ENCODE results near the gene MCRS1. TPM values are rescaled to one million over a fixed set of nuclear protein-coding genes. Genes with fewer than 3 reads are reported as not detected.

MCRS1 gene
- total RNA-seq, 1 donor from 2014 or later: 50.0 TPM

DNA sequence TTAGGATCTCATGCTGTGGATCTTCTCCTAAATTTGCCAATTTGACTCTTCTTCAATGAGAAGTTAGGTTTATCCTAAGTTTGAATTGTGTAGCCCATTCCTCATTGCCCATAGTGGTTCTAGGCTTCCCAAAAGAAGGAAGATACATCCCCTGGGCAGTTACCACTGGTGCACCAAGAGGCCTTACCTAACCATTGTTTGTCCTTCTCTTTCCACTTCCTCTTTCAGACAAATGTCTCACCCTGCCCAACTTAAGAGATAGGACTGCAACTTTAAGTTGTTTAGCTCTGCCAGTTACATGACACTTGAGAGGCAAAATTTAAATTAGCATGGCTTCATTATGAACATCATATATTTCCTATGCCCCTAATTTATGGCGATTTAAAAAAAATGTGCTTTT is 38.5 kb downstream of the MCRS1 start:
- ATAC-seq (peak in 1 of 2 donors; percentile 27), DNase-seq (no peak)
- intact Hi-C loops (cut with DNase I): no loop called here
- H3K27ac ChIP-seq: no peak overlapping the region
- TF ChIP-seq, protein P1, sequence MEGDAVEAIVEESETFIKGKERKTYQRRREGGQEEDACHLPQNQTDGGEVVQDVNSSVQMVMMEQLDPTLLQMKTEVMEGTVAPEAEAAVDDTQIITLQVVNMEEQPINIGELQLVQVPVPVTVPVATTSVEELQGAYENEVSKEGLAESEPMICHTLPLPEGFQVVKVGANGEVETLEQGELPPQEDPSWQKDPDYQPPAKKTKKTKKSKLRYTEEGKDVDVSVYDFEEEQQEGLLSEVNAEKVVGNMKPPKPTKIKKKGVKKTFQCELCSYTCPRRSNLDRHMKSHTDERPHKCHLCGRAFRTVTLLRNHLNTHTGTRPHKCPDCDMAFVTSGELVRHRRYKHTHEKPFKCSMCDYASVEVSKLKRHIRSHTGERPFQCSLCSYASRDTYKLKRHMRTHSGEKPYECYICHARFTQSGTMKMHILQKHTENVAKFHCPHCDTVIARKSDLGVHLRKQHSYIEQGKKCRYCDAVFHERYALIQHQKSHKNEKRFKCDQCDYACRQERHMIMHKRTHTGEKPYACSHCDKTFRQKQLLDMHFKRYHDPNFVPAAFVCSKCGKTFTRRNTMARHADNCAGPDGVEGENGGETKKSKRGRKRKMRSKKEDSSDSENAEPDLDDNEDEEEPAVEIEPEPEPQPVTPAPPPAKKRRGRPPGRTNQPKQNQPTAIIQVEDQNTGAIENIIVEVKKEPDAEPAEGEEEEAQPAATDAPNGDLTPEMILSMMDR (IDR thresholded peaks at IDR 0.05): no peak
- H3K9me3 ChIP-seq: no peaks in the 10 kb centered on the region
- no peaks in the 10 kb centered on the region for H3K4me1 ChIP-seq
- H3K27me3 ChIP-seq (ENCODE audit: low read depth): no peaks in the 10 kb centered on the region
- peaks cover 31% of the 10 kb centered on the region for H3K36me3 ChIP-seq
- no peak overlapping the region for H3K4me3 ChIP-seq

DNA sequence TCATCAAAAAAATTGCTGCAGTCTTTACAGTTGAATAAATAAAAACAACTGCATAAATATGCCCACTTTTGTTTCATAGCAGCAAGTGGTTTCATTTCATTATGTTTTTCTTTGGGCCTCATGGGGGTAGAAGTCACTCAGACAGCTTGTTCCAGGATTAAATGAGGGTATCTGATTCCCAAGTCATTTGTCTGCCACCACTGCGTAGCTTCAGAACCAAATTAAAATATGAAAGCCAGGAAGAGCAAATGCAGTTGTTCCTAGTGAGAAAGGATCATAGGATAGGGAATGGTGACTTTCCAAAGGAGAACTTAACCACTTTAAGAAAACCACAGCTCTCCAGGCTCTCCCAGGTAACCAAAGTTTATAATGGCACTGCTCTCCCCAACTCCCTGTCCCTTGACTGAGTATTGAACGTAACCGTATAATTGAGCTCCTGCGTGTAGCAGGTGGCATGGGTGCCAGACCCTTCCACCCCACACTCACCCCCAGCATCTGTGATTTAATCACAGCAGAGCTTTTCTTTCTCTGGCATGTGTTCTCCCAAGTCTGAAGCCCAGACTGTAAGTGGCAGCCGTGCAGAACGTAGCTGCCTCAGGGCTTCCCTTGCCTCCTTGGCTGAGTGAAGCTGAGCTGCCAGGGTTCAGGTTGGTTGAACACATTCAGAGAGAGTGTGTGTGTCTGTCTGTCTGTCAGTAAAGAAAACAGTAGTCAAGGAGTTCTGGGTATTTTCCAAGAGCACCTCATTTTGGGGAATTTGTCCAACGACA is 40.4 kb downstream of the MCRS1 start:
- H3K9me3 ChIP-seq: no peaks in the 10 kb centered on the region
- no peak overlapping the region for H3K27ac ChIP-seq
- H3K27me3 ChIP-seq (ENCODE audit: low read depth): no peaks in the 10 kb centered on the region
- TF ChIP-seq, protein P1 (IDR thresholded peaks at IDR 0.05): no peak
- intact Hi-C loops (cut with DNase I): no loop called here
- no peaks in the 10 kb centered on the region for H3K4me1 ChIP-seq
- H3K36me3 ChIP-seq: peaks cover 38% of the 10 kb centered on the region
- ATAC-seq: no peak
- H3K4me3 ChIP-seq: no peak overlapping the region
- no peak for DNase-seq

- H3K4me3 ChIP-seq: no peak overlapping the region
- TF ChIP-seq, protein P1 (IDR thresholded peaks at IDR 0.05): no peak
- no peaks in the 10 kb centered on the region for H3K27me3 ChIP-seq (ENCODE audit: low read depth)
- ATAC-seq (no peak), DNase-seq (no peak)
- no peaks in the 10 kb centered on the region for H3K4me1 ChIP-seq
- H3K27ac ChIP-seq: no peak overlapping the region
- peaks cover 40% of the 10 kb centered on the region for H3K36me3 ChIP-seq
- H3K9me3 ChIP-seq: no peaks in the 10 kb centered on the region
- intact Hi-C loops (cut with DNase I): no loop called here
These were observed 42.0 kb downstream of the MCRS1 start for GRCh38 chr12:49525942-49526341.

GRCh38 chr12:49524660-49525324 is 43.1 kb downstream of the MCRS1 start:
- DNase-seq (no peak), ATAC-seq (no peak)
- Histone ChIP-seq H3K4me3 (no peak overlapping the region), H3K27me3 (ENCODE audit: low read depth) (no peaks in the 10 kb centered on the region), H3K27ac (no peak overlapping the region), H3K36me3 (peaks cover 40% of the 10 kb centered on the region), H3K4me1 (no peaks in the 10 kb centered on the region), H3K9me3 (no peaks in the 10 kb centered on the region)
- TF ChIP-seq, protein P1 (IDR thresholded peaks at IDR 0.05): no peak
- intact Hi-C loops (cut with DNase I): no loop called here

DNA sequence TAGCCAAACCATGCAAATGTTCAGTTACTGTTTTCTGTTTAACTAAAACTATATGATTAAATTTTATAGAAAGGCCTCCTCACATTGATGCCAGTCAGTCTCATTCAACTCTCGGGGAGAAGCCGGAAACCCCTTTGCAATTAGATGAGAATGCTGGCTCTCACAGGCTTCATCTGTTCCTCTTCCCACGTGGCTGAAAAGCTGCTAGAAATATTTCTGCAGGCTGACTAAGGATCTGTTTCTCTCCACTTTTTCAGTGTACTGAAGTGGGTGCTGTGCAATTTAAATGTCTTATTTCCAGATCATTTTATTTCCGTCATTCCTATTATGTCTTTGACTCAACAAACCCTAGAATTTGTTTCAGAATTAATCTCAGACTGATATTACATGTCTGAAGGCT is 46.6 kb downstream of the MCRS1 start:
- no peaks in the 10 kb centered on the region for H3K4me1 ChIP-seq
- TF ChIP-seq, protein P1 (IDR thresholded peaks at IDR 0.05): no peak
- intact Hi-C loops (cut with DNase I): no loop called here
- DNase-seq (no peak), ATAC-seq (no peak)
- no peaks in the 10 kb centered on the region for H3K9me3 ChIP-seq
- H3K27ac ChIP-seq: no peak overlapping the region
- H3K4me3 ChIP-seq: no peak overlapping the region
- H3K27me3 ChIP-seq (ENCODE audit: low read depth): no peaks in the 10 kb centered on the region
- H3K36me3 ChIP-seq: peaks cover 28% of the 10 kb centered on the region
